ENCODE data around the gene IFRD2. TPM values are rescaled to one million over a fixed set of nuclear protein-coding genes. Genes with fewer than 3 reads are reported as not detected.

The IFRD2 gene
- total and polyA plus RNA-seq, 2 of the 13 experiments (the other 11 are each of a cell fraction or from before 2014, with no cell fraction given) = 32.8 to 96.1 TPM

- TF ChIP-seq PRDM10 (CRISPR knock-in tag; IDR thresholded peaks at IDR 0.05; ENCODE audit: low read depth) = no peak
- peak; percentile 58; the same call in 1 of the 2 replicates for TF ChIP-seq ZNF232 (CRISPR knock-in tag; IDR thresholded peaks at IDR 0.05; ENCODE audit: borderline replicate concordance)
- peak; percentile 94 for TF ChIP-seq ARID4A (CRISPR knock-in tag; IDR thresholded peaks at IDR 0.05; ENCODE audit: borderline replicate concordance)
- TF ChIP-seq IRF9 (CRISPR knock-in tag; IDR thresholded peaks at IDR 0.05; ENCODE audit: borderline replicate concordance) = 0 out of 2 replicates have a peak, but pooled peaks have one; percentile 52
- TF ChIP-seq SUZ12 (IDR thresholded peaks at IDR 0.05; ENCODE audit: low read depth, low read length) = peak; percentile 53
- TF ChIP-seq ZSCAN20 (CRISPR knock-in tag; IDR thresholded peaks at IDR 0.05; ENCODE audit: borderline replicate concordance) = 0 out of 2 replicates have a peak, but pooled peaks have one; percentile 71
- 0 out of 2 replicates have a peak, but pooled peaks have one; percentile 53 for TF ChIP-seq ELF4 (CRISPR knock-in tag; IDR thresholded peaks at IDR 0.05; ENCODE audit: borderline replicate concordance)
- peak; percentile 62 for TF ChIP-seq TEAD3 (CRISPR knock-in tag; optimal IDR thresholded peaks at IDR 0.05; ENCODE audit: borderline replicate concordance)
- no peak for TF ChIP-seq ZXDC (CRISPR knock-in tag; IDR thresholded peaks at IDR 0.05)
- TF ChIP-seq RBFOX2 (IDR thresholded peaks at IDR 0.05; ENCODE audit: low read depth, low read length) = peak; percentile 93
- no peak for TF ChIP-seq GABPA (IDR thresholded peaks at IDR 0.05; ENCODE audit: low read depth, low read length)
- peak; percentile 95 for TF ChIP-seq GABPA (CRISPR knock-in tag; IDR thresholded peaks at IDR 0.05; ENCODE audit: low read depth)
- TF ChIP-seq PLSCR1 (CRISPR knock-in tag; IDR thresholded peaks at IDR 0.05; ENCODE audit: borderline replicate concordance) = no peak
- 0 out of 2 replicates have a peak, but pooled peaks have one; percentile 39 for TF ChIP-seq FOXO1 (CRISPR knock-in tag; IDR thresholded peaks at IDR 0.05)
- peak; percentile 87 for TF ChIP-seq ZFY (CRISPR knock-in tag; IDR thresholded peaks at IDR 0.05)
Observed at GRCh38 chr3:50327943-50328691, 35.9 kb upstream of the IFRD2 start, which contains the start of gene TUSC2 (continued).

Data from HepG2 (cell line).